Measurements from ENCODE around the gene PPCDC. TPM values are rescaled to one million over a fixed set of nuclear protein-coding genes. Genes with fewer than 3 reads are reported as not detected.

The PPCDC gene
- total RNA-seq, 1 donor from 2014 or later, result 13.1 TPM

GRCh38 chr15:75036212-75036616 lies 12.8 kb downstream of the PPCDC start:
- Histone ChIP-seq H3K27ac (no peak overlapping the region), H3K4me1 (peaks cover 12% of the 10 kb centered on the region), H3K27me3 (no peaks in the 10 kb centered on the region), H3K36me3 (no peaks in the 10 kb centered on the region), H3K9me3 (no peaks in the 10 kb centered on the region), H3K4me3 (no peak overlapping the region)
- intact Hi-C loops (cut with DNase I), result no loop called here
- DNase-seq (no peak), ATAC-seq (peak; percentile 68)
- no peak for TF ChIP-seq CTCF (IDR thresholded peaks at IDR 0.05)

GRCh38 chr15:75037685-75038084 lies 14.3 kb downstream of the PPCDC start:
- ATAC-seq (no peak), DNase-seq (no peak)
- intact Hi-C loops (cut with DNase I), result no loop called here
- H3K27me3 ChIP-seq, result no peaks in the 10 kb centered on the region
- H3K27ac ChIP-seq, result no peak overlapping the region
- no peaks in the 10 kb centered on the region for H3K9me3 ChIP-seq
- peaks cover 7% of the 10 kb centered on the region for H3K4me1 ChIP-seq
- no peak overlapping the region for H3K4me3 ChIP-seq
- no peaks in the 10 kb centered on the region for H3K36me3 ChIP-seq
- no peak for TF ChIP-seq CTCF (IDR thresholded peaks at IDR 0.05)

- Histone ChIP-seq H3K27me3 (no peaks in the 10 kb centered on the region), H3K4me3 (no peak overlapping the region), H3K36me3 (no peaks in the 10 kb centered on the region), H3K27ac (no peak overlapping the region), H3K4me1 (peaks cover 12% of the 10 kb centered on the region), H3K9me3 (no peaks in the 10 kb centered on the region)
- intact Hi-C loops (cut with DNase I), result no loop called here
- no peak for TF ChIP-seq CTCF (IDR thresholded peaks at IDR 0.05)
- ATAC-seq (no peak), DNase-seq (no peak)
Measured at GRCh38 chr15:75038231-75038630, 14.8 kb downstream of the PPCDC start.

- Histone ChIP-seq H3K9me3 (no peaks in the 10 kb centered on the region), H3K36me3 (no peaks in the 10 kb centered on the region), H3K4me1 (peaks cover 56% of the 10 kb centered on the region), H3K4me3 (no peak overlapping the region), H3K27ac (peak overlapping the region; percentile 88), H3K27me3 (no peaks in the 10 kb centered on the region)
- peak; percentile 69 for TF ChIP-seq CTCF (IDR thresholded peaks at IDR 0.05)
- DNase-seq, result peak; percentile 94
- intact Hi-C loops (cut with DNase I), result loop anchor here (5.0 kb wide), 1 partner anchor 159 kb away; the partner anchor contains the start of gene C15orf39
- peak; percentile 83 for ATAC-seq
Measured at GRCh38 chr15:75042730-75043508, 19.5 kb downstream of the PPCDC start.

GRCh38 chr15:75043509-75044257 lies 20.3 kb downstream of the PPCDC start:
- no peaks in the 10 kb centered on the region for H3K9me3 ChIP-seq
- no peaks in the 10 kb centered on the region for H3K36me3 ChIP-seq
- H3K4me3 ChIP-seq, result peak overlapping the region; percentile 22
- peaks cover 64% of the 10 kb centered on the region for H3K4me1 ChIP-seq
- peak; percentile 83 for ATAC-seq
- H3K27ac ChIP-seq, result peak overlapping the region; percentile 88
- H3K27me3 ChIP-seq, result no peaks in the 10 kb centered on the region
- peak; percentile 96 for DNase-seq
- TF ChIP-seq CTCF (IDR thresholded peaks at IDR 0.05), result peak; percentile 60
- intact Hi-C loops (cut with DNase I), result loop anchor here (5.0 kb wide), 1 partner anchor 159 kb away; the partner anchor contains the start of gene C15orf39
